GM18909 (cell line): ENCODE data around the gene CLCA2.

Experiments used
- ATAC-seq: cut with Tn5 transposase; IDR thresholded peaks from one replicate; pipeline ENCODE4 v1.9.1; 2021; ENCODE audit warnings: mild to moderate bottlenecking; ENCODE audit not compliant: unreplicated experiment, poor library complexity

The CLCA2 gene

DNA sequence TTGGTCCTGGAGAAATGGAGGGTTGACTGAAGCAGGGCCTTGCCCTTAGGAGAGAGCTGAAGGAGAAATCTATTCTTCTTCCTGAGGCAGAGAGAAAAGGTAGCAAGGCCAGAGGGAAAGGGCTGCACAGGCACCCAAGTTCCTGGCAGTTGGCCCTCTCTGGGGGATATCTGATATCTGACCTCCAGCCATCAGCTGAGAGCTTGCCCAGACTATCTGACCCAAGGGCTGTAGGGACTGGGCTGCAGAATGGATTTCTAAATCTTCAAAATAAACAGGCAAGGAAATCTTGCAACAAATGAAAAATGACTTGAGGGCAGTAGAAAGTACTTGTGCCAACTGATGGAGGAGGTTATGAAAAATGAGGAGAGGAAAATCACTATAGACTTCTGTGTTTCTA is 498 bp upstream of the CLCA2 start:
- no peak for ATAC-seq

- no peak for ATAC-seq
Measured at GRCh38 chr1:86429122-86429725, 5.3 kb downstream of the CLCA2 start.

DNA sequence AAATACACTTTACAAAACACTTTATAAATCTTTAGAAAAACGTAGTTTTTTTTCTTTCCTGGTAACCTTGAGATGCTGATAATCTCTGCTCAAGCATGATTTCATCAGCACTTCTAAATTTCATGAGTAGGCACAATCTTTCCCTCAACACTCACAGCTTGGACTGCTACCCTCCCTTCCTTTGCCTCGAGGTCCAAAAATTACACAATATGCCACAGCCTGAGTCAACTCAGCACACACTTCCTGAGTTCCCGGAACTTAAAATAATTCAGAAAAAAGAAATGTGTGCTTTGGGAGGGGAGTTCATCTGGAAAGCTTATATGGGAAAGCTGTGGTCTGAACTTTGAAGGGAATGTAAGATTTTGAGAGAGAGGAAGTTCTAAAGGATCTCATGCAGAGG is 5.9 kb downstream of the CLCA2 start:
- no peak for ATAC-seq

DNA sequence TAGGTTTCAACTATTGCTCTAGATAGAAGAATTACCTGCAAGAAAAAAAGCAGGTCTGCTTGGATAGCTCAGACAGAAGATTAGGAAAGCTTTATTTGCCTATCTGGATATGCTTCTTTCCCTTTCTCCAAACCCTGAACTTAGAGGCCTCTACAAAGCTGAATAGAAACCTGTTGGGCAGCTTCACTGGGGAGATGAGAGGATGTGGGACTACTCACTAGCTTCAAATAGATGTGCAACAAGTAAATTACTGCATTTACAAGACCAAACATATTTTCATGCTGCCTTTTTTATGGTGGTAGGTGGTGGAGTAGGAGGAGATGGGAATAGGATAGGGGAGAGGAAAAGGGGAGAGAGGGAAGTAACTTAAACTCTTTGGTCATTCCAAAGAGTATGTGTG is 6.4 kb downstream of the CLCA2 start:
- no peak for ATAC-seq

DNA sequence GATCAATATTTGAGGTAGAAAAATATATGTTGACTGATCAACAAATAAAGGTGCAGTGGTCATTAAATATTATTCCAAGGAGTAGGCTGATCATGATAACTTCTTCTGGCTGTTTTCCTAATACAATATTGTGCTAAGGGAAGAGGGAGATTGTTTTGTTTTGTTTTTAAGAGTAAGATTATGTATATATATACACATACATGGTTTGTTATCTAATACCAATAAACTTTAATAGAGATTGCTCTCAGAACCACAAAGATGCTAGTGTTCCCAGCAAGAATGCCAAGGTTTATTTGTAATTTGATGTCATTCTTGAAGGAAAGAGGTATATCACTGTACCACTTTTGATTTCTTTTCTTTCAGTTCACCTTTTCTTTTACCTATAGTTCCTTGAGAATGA is 10.1 kb downstream of the CLCA2 start:
- no peak for ATAC-seq

- ATAC-seq: no peak
Measured at GRCh38 chr1:86435327-86435726, 11.4 kb downstream of the CLCA2 start.

GRCh38 chr1:86436041-86436440 is 12.1 kb downstream of the CLCA2 start:
- ATAC-seq: no peak

- ATAC-seq: no peak
Measured at GRCh38 chr1:86441581-86441980, 17.6 kb downstream of the CLCA2 start.

DNA sequence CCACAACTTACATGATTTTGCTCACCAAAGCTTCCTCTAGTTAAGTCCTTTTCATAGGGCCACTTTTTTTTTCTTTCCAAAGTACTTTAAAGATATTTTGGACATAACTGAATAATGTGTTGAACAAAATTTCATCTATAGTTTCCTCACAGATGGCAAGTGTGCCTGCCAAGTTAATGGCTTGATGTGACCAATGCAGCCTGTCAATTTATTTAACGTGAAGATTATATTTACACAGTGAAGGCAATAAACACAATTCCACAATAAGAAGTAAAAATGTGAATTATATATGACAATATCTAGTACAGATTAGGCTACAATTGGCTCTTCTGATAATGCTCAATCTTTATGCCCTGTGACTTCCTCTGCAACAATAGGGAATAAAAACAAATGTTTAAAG is 18.0 kb downstream of the CLCA2 start:
- no peak for ATAC-seq

- no peak for ATAC-seq
Measured at GRCh38 chr1:86445919-86446318, 21.9 kb downstream of the CLCA2 start.

DNA sequence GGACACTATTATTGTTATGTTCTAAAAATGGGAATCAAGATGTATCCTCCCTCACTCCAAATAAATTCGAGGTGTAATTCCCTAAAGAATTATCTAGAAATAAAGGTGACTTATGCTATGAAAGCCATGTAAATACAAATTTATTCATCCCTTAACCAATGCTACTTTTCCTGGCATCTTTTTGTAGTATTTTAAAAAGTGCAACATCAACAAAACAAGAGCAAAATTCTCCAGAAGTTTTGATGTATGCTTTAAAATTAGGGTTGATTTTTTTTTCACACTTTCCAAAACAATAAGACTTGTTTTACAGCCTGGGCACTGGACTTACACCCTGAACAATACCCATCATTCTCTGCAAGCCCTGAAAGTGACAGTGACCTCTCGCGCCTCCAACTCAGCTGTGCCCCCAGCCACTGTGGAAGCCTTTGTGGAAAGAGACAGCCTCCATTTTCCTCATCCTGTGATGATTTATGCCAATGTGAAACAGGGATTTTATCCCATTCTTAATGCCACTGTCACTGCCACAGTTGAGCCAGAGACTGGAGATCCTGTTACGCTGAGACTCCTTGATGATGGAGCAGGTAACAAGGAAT is 23.3 kb downstream of the CLCA2 start:
- ATAC-seq: no peak

GRCh38 chr1:86448670-86449069 is 24.7 kb downstream of the CLCA2 start:
- ATAC-seq: no peak

DNA sequence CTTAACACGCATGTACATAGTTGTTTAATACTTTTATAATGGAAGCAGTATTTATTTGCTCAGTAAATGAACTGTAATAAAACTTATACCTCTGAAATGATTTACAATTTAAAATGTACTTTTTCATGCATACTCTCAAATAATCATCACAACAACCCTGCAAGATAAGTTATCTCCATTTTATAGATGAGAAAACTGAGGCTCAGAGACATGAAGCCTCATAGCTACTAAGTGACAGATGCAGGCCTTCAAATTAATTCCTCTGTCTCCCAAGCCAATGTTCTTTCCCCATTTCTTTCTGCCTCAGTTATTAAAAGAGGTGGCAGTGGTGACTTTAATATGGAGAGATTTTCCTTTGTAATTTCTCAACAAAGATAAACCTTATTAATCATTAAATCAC is 25.1 kb downstream of the CLCA2 start:
- ATAC-seq: no peak

DNA sequence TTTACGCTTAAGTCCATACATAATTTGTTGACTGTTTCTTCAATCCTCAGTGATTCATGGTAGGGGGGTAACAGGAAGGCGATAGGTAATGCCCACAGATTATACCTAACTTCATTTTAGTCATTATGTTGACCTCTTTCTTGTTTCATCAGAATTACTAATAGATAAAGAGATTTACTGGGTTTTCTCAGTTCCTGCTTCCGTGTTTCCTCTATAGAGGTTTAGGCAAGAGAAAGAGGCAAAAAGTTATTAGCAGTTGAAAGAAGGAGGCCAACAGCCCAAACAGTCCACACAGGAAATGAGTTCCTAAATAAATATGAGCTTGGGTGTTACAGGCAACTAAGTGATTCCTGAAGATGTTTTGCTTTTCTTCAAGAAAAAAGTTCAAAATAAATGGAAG is 26.9 kb downstream of the CLCA2 start:
- ATAC-seq: no peak

DNA sequence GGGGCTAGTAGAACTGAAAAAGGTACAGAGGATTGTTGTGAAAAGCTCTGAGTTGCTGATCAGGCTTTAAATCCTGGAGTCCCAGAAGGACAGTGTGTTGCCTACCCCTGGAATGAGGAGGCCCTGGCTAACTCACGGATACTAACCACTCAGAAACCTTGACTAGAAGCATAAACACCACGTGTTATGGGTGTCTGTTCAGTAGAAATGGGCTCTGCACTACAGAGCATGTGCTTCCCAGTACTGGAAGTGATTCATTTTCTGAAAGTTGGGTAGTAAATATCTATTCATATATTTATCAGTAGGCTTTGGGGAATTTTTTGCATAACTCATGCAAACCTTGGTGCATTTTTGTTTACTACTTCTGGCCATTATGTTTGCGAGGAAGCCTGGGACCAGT is 29.7 kb downstream of the CLCA2 start:
- no peak for ATAC-seq

- no peak for ATAC-seq
Measured at GRCh38 chr1:86455073-86455472, 31.1 kb downstream of the CLCA2 start.

- no peak for ATAC-seq
Measured at GRCh38 chr1:86460998-86461397, 37.0 kb downstream of the CLCA2 start.

DNA sequence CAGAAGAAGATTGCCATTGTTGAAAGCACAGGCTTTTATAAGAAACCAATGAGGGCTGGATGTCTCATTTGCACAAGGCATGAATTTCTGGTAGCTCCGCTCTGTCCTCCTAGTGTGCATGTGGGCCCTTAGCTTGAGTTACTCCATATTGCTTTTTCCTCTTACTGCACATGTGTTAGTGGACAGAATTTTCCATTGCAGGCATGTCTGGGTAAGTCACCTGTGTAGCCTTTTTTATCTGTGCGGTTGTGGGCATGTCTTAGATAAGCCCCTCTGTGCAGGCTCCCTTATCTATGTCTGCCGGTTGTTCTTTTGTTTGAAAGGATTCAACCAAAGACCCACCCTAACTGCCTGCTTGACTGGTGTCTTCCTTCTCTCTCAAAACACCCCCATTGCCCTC is 37.5 kb downstream of the CLCA2 start:
- ATAC-seq: no peak

DNA sequence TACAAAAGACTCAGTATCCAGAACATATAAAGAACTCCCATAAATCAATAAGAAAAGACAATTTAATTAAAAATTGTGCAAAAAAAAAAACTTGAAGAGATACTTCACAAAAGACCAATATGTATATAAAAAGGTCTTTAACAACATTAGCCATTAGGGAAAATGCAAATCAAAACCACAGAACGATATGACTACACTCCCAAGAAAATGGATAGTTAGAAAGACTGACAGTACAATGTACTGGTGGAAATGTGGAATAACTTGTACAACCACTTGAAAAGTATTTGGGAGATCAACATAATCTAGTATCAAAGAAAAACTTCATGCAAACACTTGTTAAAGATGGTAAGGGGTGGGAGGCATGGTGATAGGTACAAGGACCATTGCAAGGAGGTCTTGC is 40.8 kb downstream of the CLCA2 start:
- no peak for ATAC-seq

DNA sequence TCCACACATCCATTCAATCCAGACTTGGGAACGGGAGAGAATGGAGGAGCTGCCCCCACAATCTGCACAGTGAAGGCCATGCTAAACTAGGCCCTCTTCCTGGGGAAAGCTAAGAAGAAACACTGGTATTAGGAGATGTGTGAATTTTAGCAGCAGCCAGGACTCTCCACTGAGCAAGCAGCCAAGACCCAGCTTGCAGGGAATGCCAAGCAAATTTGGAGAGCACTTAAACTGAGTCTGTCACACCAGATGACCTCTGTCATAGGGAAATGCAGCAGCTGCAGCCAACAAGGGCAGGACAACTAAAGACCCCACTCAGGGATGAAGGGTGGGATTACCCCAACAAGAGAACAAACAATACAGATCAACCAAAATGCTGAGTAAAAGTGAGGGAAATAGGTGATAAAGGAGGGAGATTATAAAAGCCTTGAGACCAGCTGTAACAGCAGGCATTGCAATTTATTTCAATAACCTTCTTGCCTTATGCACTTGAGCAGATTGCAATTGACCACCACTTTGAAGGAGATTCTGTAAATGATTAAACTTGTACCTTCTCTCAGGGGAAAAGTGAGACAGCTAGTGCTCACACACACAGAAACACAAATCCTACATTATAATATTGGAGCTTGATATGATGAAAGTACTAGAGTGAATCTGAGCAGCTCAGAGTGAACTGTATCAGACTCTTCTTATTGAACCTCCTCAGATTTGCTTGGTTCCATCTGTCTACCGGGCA is 42.3 kb downstream of the CLCA2 start:
- peak; percentile 47 for ATAC-seq

- no peak for ATAC-seq
Measured at GRCh38 chr1:86466986-86467385, 43.0 kb downstream of the CLCA2 start.

- no peak for ATAC-seq
Measured at GRCh38 chr1:86468501-86468977, 44.6 kb downstream of the CLCA2 start, which contains the start of gene CLCA1. TSS of gene CLCA1 (plus strand) at chr1:86468927. CDS start at chr1:86468972, 45 bp downstream.
